Astrocyte (in vitro differentiated cells and primary cell): Measurements from ENCODE around the gene PAFAH1B2.

Source experiments
- CTCF ChIP-seq: IDR thresholded peaks from 2 replicates; pipeline ENCODE4 v1.5.1; 2011; ENCODE audit warnings: low read depth, mild to moderate bottlenecking, inconsistent platforms, low read length, moderate library complexity; ENCODE audit not compliant: insufficient read depth
- EZH2 ChIP-seq: IDR thresholded peaks from 2 replicates; pipeline ENCODE4 v1.6.1; 2012; ENCODE audit warnings: mild to moderate bottlenecking, low read length, inconsistent platforms; ENCODE audit not compliant: insufficient read depth

GRCh38 chr11:117146521-117146920, 2.4 kb downstream of the PAFAH1B2 start:
- TF ChIP-seq CTCF (no peak), EZH2 (no peak)
